GM12878 (cell line): ENCODE measurements around the gene SNAP23. TPM values are rescaled to one million over a fixed set of nuclear protein-coding genes. Genes with fewer than 3 reads are reported as not detected.

ENCODE experiments used
- BACH1 ChIP-seq: fragments of 450-650 bp; IDR thresholded peaks from 2 replicates; pipeline ENCODE4 v1.6.1; 2017; ENCODE audit warnings: mild to moderate bottlenecking, borderline replicate concordance
- CBX5 ChIP-seq: sonication (generic); IDR thresholded peaks from 2 replicates; pipeline ENCODE4 v1.6.1; 2016; ENCODE audit warnings: low read depth, moderate library complexity, mild to moderate bottlenecking, inconsistent platforms
- CHD4 ChIP-seq: fragments of 200-600 bp; sonication (generic); IDR thresholded peaks from 2 replicates; pipeline ENCODE4 v1.6.1; 2016; ENCODE audit warnings: mild to moderate bottlenecking
- HSF1 ChIP-seq: fragments of 150-350 bp; IDR thresholded peaks from 2 replicates; pipeline ENCODE4 v1.6.1; 2014; ENCODE audit warnings: mild to moderate bottlenecking, low read depth, low read length
- NRF1 ChIP-seq: conservative IDR thresholded peaks from 2 replicates; pipeline ENCODE4 v1.6.1; 2011; ENCODE audit warnings: mild to moderate bottlenecking, low read depth, low read length, improper control_type of control experiment
- POLR2A ChIP-seq: IDR thresholded peaks from 2 replicates; pipeline ENCODE4 v1.6.1; 2011; ENCODE audit warnings: low read depth, mild to moderate bottlenecking, low read length
- POLR2AphosphoS5 ChIP-seq: IDR thresholded peaks from 2 replicates; pipeline ENCODE4 v1.6.1; 2011; ENCODE audit warnings: mild to moderate bottlenecking, low read length, inconsistent platforms
- RCOR1 ChIP-seq: conservative IDR thresholded peaks from 2 replicates; pipeline ENCODE4 v1.6.1; 2012; ENCODE audit warnings: low read depth, low read length, improper control_type of control experiment
- SMAD5 ChIP-seq: IDR thresholded peaks from 2 replicates; pipeline ENCODE4 v1.6.1; 2016; ENCODE audit warnings: antibody characterized with exemption, low read depth
- SMARCA5 ChIP-seq: fragments of 450-650 bp; IDR thresholded peaks from 2 replicates; pipeline ENCODE4 v1.6.1; 2017; ENCODE audit warnings: mild to moderate bottlenecking
- SREBF2 ChIP-seq: IDR thresholded peaks from 2 replicates; pipeline ENCODE4 v1.6.1; 2012; ENCODE audit warnings: mild to moderate bottlenecking, low read length
- TARDBP ChIP-seq: IDR thresholded peaks from 2 replicates; pipeline ENCODE4 v1.6.1; 2016; ENCODE audit warnings: borderline replicate concordance
- TCF7 ChIP-seq: IDR thresholded peaks from 2 replicates; pipeline ENCODE4 v1.6.1; 2014; ENCODE audit warnings: antibody characterized with exemption, borderline replicate concordance
- ZBTB40 ChIP-seq: fragments of 450-650 bp; IDR thresholded peaks from 2 replicates; pipeline ENCODE4 v1.6.1; 2016; ENCODE audit warnings: mild to moderate bottlenecking, moderate library complexity, borderline replicate concordance
- ZNF217 ChIP-seq: fragments of 450-650 bp; IDR thresholded peaks from 2 replicates; pipeline ENCODE4 v1.6.1; 2017; ENCODE audit warnings: antibody characterized with exemption, mild to moderate bottlenecking
- ZNF384 ChIP-seq: IDR thresholded peaks from 2 replicates; pipeline ENCODE4 v1.6.1; 2012; ENCODE audit warnings: low read depth, mild to moderate bottlenecking, low read length, improper control_type of control experiment, borderline replicate concordance
- polyA plus RNA-seq, 11 experiments: library from polyadenylated mRNA; depleted of rRNA in 4 of 11; unstranded in 6 of 11; stranded (reverse) in 5 of 11; fragments of >200 nt; fragmentation: Nextera tagmentation in 4 of 11; fragmentation: Illumina TruSeq in 1 of 11; extraction: Ambion mirVana in 4 of 11; extraction: Trizol in 1 of 11; gene quantifications; 1 replicate in 1 of 11; 2 replicates in 10 of 11; pipeline versions ENCODE4 v1.2.1 to v1.2.3, GENCODE V29; 2011 to 2016; ENCODE audit warnings: inconsistent platforms in 2 of 11, missing spikeins in 2 of 11, low read depth in 1 of 11
- total RNA-seq, 4 experiments: library from RNA; depleted of rRNA in 3 of 4; stranded (reverse); fragments of >200 nt in 3 of 4; fragmentation: Illumina TruSeq in 1 of 4; extraction: Trizol in 1 of 4; gene quantifications; 2 replicates each; pipeline versions ENCODE4 v1.2.1 to v1.2.3, GENCODE V29; 2013 to 2021
- TF ChIP-seq, protein P1 (sequence below): IDR thresholded peaks from 2 replicates; pipeline ENCODE4 v1.6.1; 2012; ENCODE audit warnings: low read depth, low read length, improper control_type of control experiment
- TF ChIP-seq, protein P2 (sequence below): fragments of 450-650 bp; IDR thresholded peaks from 2 replicates; pipeline ENCODE4 v1.6.1; 2017; ENCODE audit warnings: borderline replicate concordance
- TF ChIP-seq, protein P3 (sequence below): fragments of 450-650 bp; IDR thresholded peaks from 2 replicates; pipeline ENCODE4 v1.6.1; 2017; ENCODE audit warnings: mild to moderate bottlenecking, moderate library complexity

The SNAP23 gene
- total and polyA plus RNA-seq, 10 of the 15 experiments (the other 5 are each of a cell fraction or from before 2014, with no cell fraction given) = 51.9 to 127 (median 74.6) TPM

DNA sequence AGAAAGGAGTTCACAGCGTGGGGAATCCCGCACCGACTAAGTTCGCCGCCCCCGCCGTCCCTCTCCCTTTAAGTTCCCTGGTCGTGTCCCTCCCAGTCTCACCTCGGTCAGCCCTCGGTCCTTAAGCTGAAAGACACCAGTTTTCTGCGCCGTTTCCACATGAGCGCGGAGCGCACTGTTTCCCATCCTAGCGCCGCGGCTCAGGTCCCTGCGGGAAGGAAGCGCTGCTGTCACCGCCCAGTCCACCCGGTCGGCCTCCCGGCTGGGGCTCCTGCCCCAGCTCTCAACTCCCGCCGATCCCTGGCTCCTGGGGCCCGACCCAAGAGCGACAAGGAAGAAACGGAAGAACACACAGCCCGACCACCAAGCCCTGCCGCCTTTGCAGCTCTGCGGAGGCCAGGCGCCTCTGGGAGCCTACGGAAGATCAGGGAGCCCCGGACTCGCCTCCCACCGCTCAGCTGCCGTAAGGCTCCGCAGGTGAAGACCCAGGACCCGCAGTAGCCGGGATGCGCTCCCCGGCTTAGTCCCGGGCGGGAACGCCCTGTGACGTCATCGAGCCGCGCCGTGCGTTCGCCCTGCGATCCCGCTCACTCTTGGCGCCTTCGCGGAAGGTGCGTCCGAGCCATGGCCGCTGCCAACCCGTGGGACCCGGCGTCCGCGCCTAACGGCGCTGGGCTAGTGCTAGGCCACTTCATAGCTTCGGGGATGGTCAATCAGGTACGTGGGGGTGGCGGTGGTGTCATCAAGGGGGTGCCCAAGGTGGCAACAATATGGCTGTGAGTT, 53.0 kb downstream of the SNAP23 start, which contains the start of the genes HAUS2 and LRRC57 (continued):
- no peak; the same call in 1 of the 2 replicates for TF ChIP-seq NRF1
- TF ChIP-seq RCOR1 = no peak
- TF ChIP-seq TCF7 = no peak
- TF ChIP-seq ZNF384 = no peak
- TF ChIP-seq BACH1 = peak; percentile 62; the same call in 1 of the 2 replicates
- TF ChIP-seq CHD4 = no peak
- peak; percentile 92 for TF ChIP-seq POLR2AphosphoS5
- peak; percentile 69; the same call in 1 of the 2 replicates for TF ChIP-seq SMAD5
- TF ChIP-seq, protein P1, sequence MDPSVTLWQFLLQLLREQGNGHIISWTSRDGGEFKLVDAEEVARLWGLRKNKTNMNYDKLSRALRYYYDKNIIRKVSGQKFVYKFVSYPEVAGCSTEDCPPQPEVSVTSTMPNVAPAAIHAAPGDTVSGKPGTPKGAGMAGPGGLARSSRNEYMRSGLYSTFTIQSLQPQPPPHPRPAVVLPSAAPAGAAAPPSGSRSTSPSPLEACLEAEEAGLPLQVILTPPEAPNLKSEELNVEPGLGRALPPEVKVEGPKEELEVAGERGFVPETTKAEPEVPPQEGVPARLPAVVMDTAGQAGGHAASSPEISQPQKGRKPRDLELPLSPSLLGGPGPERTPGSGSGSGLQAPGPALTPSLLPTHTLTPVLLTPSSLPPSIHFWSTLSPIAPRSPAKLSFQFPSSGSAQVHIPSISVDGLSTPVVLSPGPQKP = no peak
- TF ChIP-seq HSF1 = no peak
- TF ChIP-seq, protein P2, sequence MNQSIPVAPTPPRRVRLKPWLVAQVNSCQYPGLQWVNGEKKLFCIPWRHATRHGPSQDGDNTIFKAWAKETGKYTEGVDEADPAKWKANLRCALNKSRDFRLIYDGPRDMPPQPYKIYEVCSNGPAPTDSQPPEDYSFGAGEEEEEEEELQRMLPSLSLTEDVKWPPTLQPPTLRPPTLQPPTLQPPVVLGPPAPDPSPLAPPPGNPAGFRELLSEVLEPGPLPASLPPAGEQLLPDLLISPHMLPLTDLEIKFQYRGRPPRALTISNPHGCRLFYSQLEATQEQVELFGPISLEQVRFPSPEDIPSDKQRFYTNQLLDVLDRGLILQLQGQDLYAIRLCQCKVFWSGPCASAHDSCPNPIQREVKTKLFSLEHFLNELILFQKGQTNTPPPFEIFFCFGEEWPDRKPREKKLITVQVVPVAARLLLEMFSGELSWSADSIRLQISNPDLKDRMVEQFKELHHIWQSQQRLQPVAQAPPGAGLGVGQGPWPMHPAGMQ = no peak
- no peak; the same call in 1 of the 2 replicates for TF ChIP-seq TARDBP
- TF ChIP-seq ZNF217 = no peak
- peak; percentile 97 for TF ChIP-seq POLR2A
- TF ChIP-seq, protein P3, sequence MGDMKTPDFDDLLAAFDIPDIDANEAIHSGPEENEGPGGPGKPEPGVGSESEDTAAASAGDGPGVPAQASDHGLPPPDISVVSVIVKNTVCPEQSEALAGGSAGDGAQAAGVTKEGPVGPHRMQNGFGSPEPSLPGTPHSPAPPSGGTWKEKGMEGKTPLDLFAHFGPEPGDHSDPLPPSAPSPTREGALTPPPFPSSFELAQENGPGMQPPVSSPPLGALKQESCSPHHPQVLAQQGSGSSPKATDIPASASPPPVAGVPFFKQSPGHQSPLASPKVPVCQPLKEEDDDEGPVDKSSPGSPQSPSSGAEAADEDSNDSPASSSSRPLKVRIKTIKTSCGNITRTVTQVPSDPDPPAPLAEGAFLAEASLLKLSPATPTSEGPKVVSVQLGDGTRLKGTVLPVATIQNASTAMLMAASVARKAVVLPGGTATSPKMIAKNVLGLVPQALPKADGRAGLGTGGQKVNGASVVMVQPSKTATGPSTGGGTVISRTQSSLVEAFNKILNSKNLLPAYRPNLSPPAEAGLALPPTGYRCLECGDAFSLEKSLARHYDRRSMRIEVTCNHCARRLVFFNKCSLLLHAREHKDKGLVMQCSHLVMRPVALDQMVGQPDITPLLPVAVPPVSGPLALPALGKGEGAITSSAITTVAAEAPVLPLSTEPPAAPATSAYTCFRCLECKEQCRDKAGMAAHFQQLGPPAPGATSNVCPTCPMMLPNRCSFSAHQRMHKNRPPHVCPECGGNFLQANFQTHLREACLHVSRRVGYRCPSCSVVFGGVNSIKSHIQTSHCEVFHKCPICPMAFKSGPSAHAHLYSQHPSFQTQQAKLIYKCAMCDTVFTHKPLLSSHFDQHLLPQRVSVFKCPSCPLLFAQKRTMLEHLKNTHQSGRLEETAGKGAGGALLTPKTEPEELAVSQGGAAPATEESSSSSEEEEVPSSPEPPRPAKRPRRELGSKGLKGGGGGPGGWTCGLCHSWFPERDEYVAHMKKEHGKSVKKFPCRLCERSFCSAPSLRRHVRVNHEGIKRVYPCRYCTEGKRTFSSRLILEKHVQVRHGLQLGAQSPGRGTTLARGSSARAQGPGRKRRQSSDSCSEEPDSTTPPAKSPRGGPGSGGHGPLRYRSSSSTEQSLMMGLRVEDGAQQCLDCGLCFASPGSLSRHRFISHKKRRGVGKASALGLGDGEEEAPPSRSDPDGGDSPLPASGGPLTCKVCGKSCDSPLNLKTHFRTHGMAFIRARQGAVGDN = peak; percentile 70
- TF ChIP-seq SREBF2 = no peak
- no peak for TF ChIP-seq ZBTB40
- 0 out of 2 replicates have a peak, but pooled peaks have one; percentile 51 for TF ChIP-seq SMARCA5
- no peak for TF ChIP-seq CBX5
